Karpas-422 (cell line): ENCODE measurements around the gene CLDN7. TPM values are rescaled to one million over a fixed set of nuclear protein-coding genes. Genes with fewer than 3 reads are reported as not detected.
"Not testable (repeated sequence)": the region's sequence is repeated elsewhere in the genome, so short reads cannot be mapped to it uniquely, and the experiment has no call there.

Experiments
- DNase-seq: peaks from one replicate; pipeline ENCODE4 v3.0.0-alpha.2; 2015
- H2AFZ ChIP-seq: fragments of 200-600 bp; sonication (generic); 2 replicates; pipeline ENCODE4 v1.6.1; 2014; ENCODE audit warnings: antibody characterized with exemption, low read length, mixed read lengths
- H3K27ac ChIP-seq: fragments of 200-600 bp; sonication (generic); 2 replicates; pipeline ENCODE4 v1.5.1; 2014; ENCODE audit warnings: mild to moderate bottlenecking, low read length, moderate library complexity
- H3K27me3 ChIP-seq: fragments of 200-600 bp; sonication (generic); 2 replicates; pipeline ENCODE4 v1.6.1; 2014; ENCODE audit warnings: low read length, mixed read lengths
- H3K36me3 ChIP-seq: fragments of 200-600 bp; sonication (generic); 2 replicates; pipeline ENCODE4 v1.6.1; 2014; ENCODE audit warnings: low read length, mixed read lengths; ENCODE audit not compliant: insufficient read depth
- H3K4me1 ChIP-seq: fragments of 200-600 bp; sonication (generic); 2 replicates; pipeline ENCODE4 v1.6.1; 2014; ENCODE audit warnings: mild to moderate bottlenecking, low read length, mixed read lengths
- H3K4me2 ChIP-seq: fragments of 200-600 bp; sonication (generic); 2 replicates; pipeline ENCODE4 v1.6.1; 2014; ENCODE audit warnings: low read length, low read depth, mild to moderate bottlenecking; ENCODE audit not compliant: poor library complexity, severe bottlenecking
- H3K4me3 ChIP-seq: fragments of 200-600 bp; sonication (generic); 2 replicates; pipeline ENCODE4 v1.5.1; 2014; ENCODE audit warnings: mild to moderate bottlenecking, antibody characterized with exemption, low read length, mixed read lengths
- H3K79me2 ChIP-seq: fragments of 200-600 bp; sonication (generic); 2 replicates; pipeline ENCODE4 v1.6.1; 2014; ENCODE audit warnings: mild to moderate bottlenecking, low read length, mixed read lengths
- H3K9ac ChIP-seq: fragments of 200-600 bp; sonication (generic); 2 replicates; pipeline ENCODE4 v1.6.0; 2014; ENCODE audit warnings: low read length
- H3K9me2 ChIP-seq: fragments of 200-600 bp; sonication (generic), shearing (Covaris generic); replicated peaks from 2 replicates; pipeline ENCODE4 v1.6.0; 2014; ENCODE audit warnings: mild to moderate bottlenecking, low read length, moderate library complexity; ENCODE audit not compliant: insufficient read depth
- H3K9me3 ChIP-seq: fragments of 300-700, 200-600 bp; sonication (generic); 2 replicates; pipeline ENCODE4 v1.6.1; 2014; ENCODE audit warnings: low read length, mixed read lengths
- H4K20me1 ChIP-seq: fragments of 200-600 bp; sonication (generic); 2 replicates; pipeline ENCODE4 v1.6.1; 2014; ENCODE audit warnings: mild to moderate bottlenecking, antibody characterized with exemption, low read length, low read depth; ENCODE audit not compliant: insufficient read depth
- total RNA-seq: library from RNA; depleted of rRNA; stranded (reverse); fragments of >200 nt; shearing (Covaris generic); gene quantifications from 2 replicates; pipeline ENCODE4 v1.2.3, GENCODE V29; 2014; ENCODE audit warnings: low replicate concordance

Gene CLDN7
- total RNA-seq, 1 experiment from 2014 or later, result not detected

- Histone ChIP-seq H3K4me2 (no peak overlapping the region), H3K79me2 (peaks cover 56% of the 10 kb centered on the region), H4K20me1 (peaks cover 17% of the 10 kb centered on the region; the same call in 1 of the 2 replicates), H2AFZ (no peak overlapping the region), H3K27me3 (no peaks in the 10 kb centered on the region), H3K4me1 (peaks cover 30% of the 10 kb centered on the region), H3K9me3 (no peaks in the 10 kb centered on the region), H3K27ac (no peak overlapping the region), H3K9me2 (no peaks in the 10 kb centered on the region), H3K36me3 (peaks cover 13% of the 10 kb centered on the region; the same call in 1 of the 2 replicates), H3K9ac (no peak overlapping the region), H3K4me3 (no peak overlapping the region)
- DNase-seq, result no peak
Measured at GRCh38 chr17:7246779-7247178, 15.5 kb downstream of the CLDN7 start.

- Histone ChIP-seq H3K36me3 (peaks cover 13% of the 10 kb centered on the region; the same call in 1 of the 2 replicates), H3K4me1 (peaks cover 35% of the 10 kb centered on the region), H3K79me2 (peaks cover 46% of the 10 kb centered on the region)
- not testable (repeated sequence) for H3K9ac ChIP-seq, H3K9me3 ChIP-seq, H4K20me1 ChIP-seq, H3K4me2 ChIP-seq, H2AFZ ChIP-seq, H3K9me2 ChIP-seq, DNase-seq, H3K4me3 ChIP-seq, H3K27ac ChIP-seq, H3K27me3 ChIP-seq
Measured at GRCh38 chr17:7243838-7244237, 18.4 kb downstream of the CLDN7 start.

- no peak for DNase-seq
- peaks cover 13% of the 10 kb centered on the region; the same call in 1 of the 2 replicates for H3K36me3 ChIP-seq
- no peaks in the 10 kb centered on the region for H3K27me3 ChIP-seq
- H3K79me2 ChIP-seq, result peaks cover 45% of the 10 kb centered on the region
- peak overlapping the region; percentile 98 for H3K9ac ChIP-seq
- no peaks in the 10 kb centered on the region for H3K9me2 ChIP-seq
- no peaks in the 10 kb centered on the region for H3K9me3 ChIP-seq
- no peak overlapping the region for H3K27ac ChIP-seq
- peak overlapping the region; percentile 97; the same call in 1 of the 2 replicates for H3K4me3 ChIP-seq
- no peak overlapping the region for H2AFZ ChIP-seq
- peaks cover 31% of the 10 kb centered on the region for H3K4me1 ChIP-seq
- H4K20me1 ChIP-seq, result no peaks in the 10 kb centered on the region
- H3K4me2 ChIP-seq, result peak overlapping the region; percentile 76
Measured at GRCh38 chr17:7243453-7243729, 18.9 kb downstream of the CLDN7 start.

- peak; percentile 97 for DNase-seq
- Histone ChIP-seq H3K4me3 (peak overlapping the region; percentile 97), H2AFZ (peak overlapping the region; percentile 73; the same call in 1 of the 2 replicates), H3K4me2 (peak overlapping the region; percentile 76), H3K27ac (peak overlapping the region; percentile 76), H3K9me3 (no peaks in the 10 kb centered on the region), H3K9ac (peak overlapping the region; percentile 98), H3K79me2 (peaks cover 39% of the 10 kb centered on the region), H3K9me2 (no peaks in the 10 kb centered on the region), H3K36me3 (peaks cover 13% of the 10 kb centered on the region; the same call in 1 of the 2 replicates), H3K27me3 (no peaks in the 10 kb centered on the region), H4K20me1 (no peaks in the 10 kb centered on the region), H3K4me1 (peaks cover 31% of the 10 kb centered on the region)
Measured at GRCh38 chr17:7242717-7243452, 19.4 kb downstream of the CLDN7 start.

- H3K9ac ChIP-seq, result peak within 1 kb of the TSS; percentile 98
- peaks cover 37% of the 10 kb centered on the region for H3K79me2 ChIP-seq
- H3K27me3 ChIP-seq, result no peaks in the 10 kb centered on the region
- H3K4me3 ChIP-seq, result peak within 1 kb of the TSS; percentile 97
- peaks cover 5% of the 10 kb centered on the region; the same call in 1 of the 2 replicates for H4K20me1 ChIP-seq
- peak within 1 kb of the TSS; percentile 76 for H3K4me2 ChIP-seq
- no peaks in the 10 kb centered on the region for H3K9me3 ChIP-seq
- peak; percentile 97 for DNase-seq
- no peaks in the 10 kb centered on the region for H3K9me2 ChIP-seq
- H3K27ac ChIP-seq, result peak within 1 kb of the TSS; percentile 76
- peaks cover 37% of the 10 kb centered on the region for H3K4me1 ChIP-seq
- H3K36me3 ChIP-seq, result peaks cover 16% of the 10 kb centered on the region; the same call in 1 of the 2 replicates
- H2AFZ ChIP-seq, result peak within 1 kb of the TSS; percentile 73; the same call in 1 of the 2 replicates
Measured at GRCh38 chr17:7241783-7242716, 20.2 kb downstream of the CLDN7 start, which contains the start of gene GABARAP. Gene GABARAP (minus strand): TSS chr17:7242449. CDS start chr17:7242330, 119 bp downstream.

GRCh38 chr17:7241090-7241733 lies 21.1 kb downstream of the CLDN7 start:
- Histone ChIP-seq H3K4me1 (peaks cover 46% of the 10 kb centered on the region), H2AFZ (no peak overlapping the region), H3K27me3 (no peaks in the 10 kb centered on the region), H4K20me1 (peaks cover 12% of the 10 kb centered on the region; the same call in 1 of the 2 replicates), H3K4me2 (peak overlapping the region; percentile 76), H3K9ac (peak overlapping the region; percentile 98), H3K79me2 (peaks cover 34% of the 10 kb centered on the region), H3K36me3 (peaks cover 13% of the 10 kb centered on the region; the same call in 1 of the 2 replicates), H3K9me3 (no peaks in the 10 kb centered on the region), H3K4me3 (peak overlapping the region; percentile 97), H3K9me2 (no peaks in the 10 kb centered on the region), H3K27ac (peak overlapping the region; percentile 76)
- DNase-seq, result no peak

GRCh38 chr17:7240375-7240774 lies 21.9 kb downstream of the CLDN7 start:
- Histone ChIP-seq H3K4me2 (peak overlapping the region; percentile 76), H2AFZ (no peak overlapping the region), H3K36me3 (peaks cover 12% of the 10 kb centered on the region; the same call in 1 of the 2 replicates), H3K4me1 (peaks cover 54% of the 10 kb centered on the region), H4K20me1 (peaks cover 12% of the 10 kb centered on the region; the same call in 1 of the 2 replicates), H3K9me2 (no peaks in the 10 kb centered on the region), H3K27me3 (no peaks in the 10 kb centered on the region), H3K4me3 (peak overlapping the region; percentile 66), H3K27ac (peak overlapping the region; percentile 65), H3K9me3 (no peaks in the 10 kb centered on the region), H3K79me2 (peaks cover 34% of the 10 kb centered on the region), H3K9ac (peak overlapping the region; percentile 67)
- peak; percentile 67 for DNase-seq
